ENCODE data around the gene RASSF1. TPM values are rescaled to one million over a fixed set of nuclear protein-coding genes. Genes with fewer than 3 reads are reported as not detected.

The RASSF1 gene
- total and polyA plus RNA-seq, 10 of the 15 experiments (the other 5 are each of a cell fraction or from before 2014, with no cell fraction given), result 4.4 to 59.6 (median 37.2) TPM

DNA sequence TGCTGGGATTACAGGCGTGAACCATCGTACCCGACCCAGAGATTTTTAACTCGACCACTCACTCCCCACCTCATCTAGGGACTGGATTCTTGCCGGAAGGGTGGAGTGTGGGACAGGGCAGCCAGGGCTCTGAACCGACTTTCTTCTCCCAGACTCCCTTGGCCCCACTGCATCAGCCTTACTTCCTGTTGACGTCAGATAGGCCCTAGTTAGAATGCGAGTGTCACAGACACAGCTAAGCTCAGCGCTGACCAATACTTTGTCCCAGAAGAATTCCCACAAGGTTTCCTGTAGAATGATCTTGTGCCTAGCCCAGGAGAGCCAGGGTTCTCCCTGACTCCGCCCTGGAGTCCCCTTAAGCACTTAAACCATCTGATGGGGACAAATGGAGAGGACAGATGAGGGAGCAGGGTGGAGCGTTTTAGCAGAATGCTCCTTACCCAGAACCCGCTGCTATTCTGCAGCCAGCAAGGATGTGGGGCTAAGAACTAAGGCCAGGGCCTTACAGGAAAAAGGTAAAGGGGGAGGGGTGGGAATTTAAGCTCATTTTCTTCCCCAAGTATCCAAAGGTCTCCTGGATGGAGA is 6.8 kb downstream of the RASSF1 start:
- H3K9ac ChIP-seq (ENCODE audit: control insufficient read depth, insufficient read depth, low read length), result peak overlapping the region; percentile 15; the same call in 1 of the 2 replicates
- H3K9me3 ChIP-seq (replicated peaks; ENCODE audit: control insufficient read depth, insufficient read depth, low read length), result no peaks in the 10 kb centered on the region
- DNase-seq (ENCODE audit: low read depth, low spot score) (no peak), FAIRE-seq (no peak), ATAC-seq (no peak)
- CTCF ChIA-PET, result interaction anchor here (0.6 to 10.5 kb wide), 3 partner anchors 11 to 35 kb away, joined by 3 to 72 read pairs (median 5); partner anchors contain the start of genes HYAL2, HYAL3 and NAA80
- H3K4me2 ChIP-seq (ENCODE audit: control insufficient read depth, insufficient read depth), result peak overlapping the region; percentile 77
- no peak overlapping the region for H3K27ac ChIP-seq (ENCODE audit: control insufficient read depth, insufficient read depth)
- 74% methylated on average over 12 of the region's 12 CpGs for WGBS (ENCODE audit: insufficient coverage, insufficient replicate concordance, low lambda C conversion rate, missing lambda C conversion rate)
- peaks cover 10% of the 10 kb centered on the region; the same call in 1 of the 2 replicates for H3K4me1 ChIP-seq (ENCODE audit: control insufficient read depth, insufficient read depth, low read length)
- peaks cover 19 to 27% of the 10 kb centered on the region in 2 experiments for H3K36me3 ChIP-seq (ENCODE audit: control insufficient read depth in 2 of 2, insufficient read depth in 2 of 2, low read length in 1 of 2)
- peak overlapping the region; percentile 28; the same call in 1 of the 2 replicates for H3K4me3 ChIP-seq
- H4K20me1 ChIP-seq (ENCODE audit: control insufficient read depth, insufficient read depth), result no peaks in the 10 kb centered on the region; the same call in 1 of the 2 replicates
- no TSS peak for BruUV-seq (replicated peaks)
- POLR2A ChIA-PET, result interaction anchor here (1.0 to 1.7 kb wide), 3 partner anchors 11 to 27 kb away, joined by 3 to 5 read pairs (median 4); partner anchors contain the start of gene HYAL2
- H3K79me2 ChIP-seq (ENCODE audit: control insufficient read depth, insufficient read depth, low read length), result peaks cover 58% of the 10 kb centered on the region
- H2AFZ ChIP-seq (ENCODE audit: control insufficient read depth, low read depth, low read length), result no peak overlapping the region
- intact Hi-C loops (cut with micrococcal nuclease; ENCODE audit: unreplicated experiment) (no loop called here), in situ Hi-C loops (cut with MboI) (loop anchor here (10.0 kb wide), 1 partner anchor 1061 kb away; the partner anchor contains the start of gene RBM15B)
- SMC1A ChIA-PET (ENCODE audit: uncharacterized antibody, unreplicated experiment), result interaction anchor here (1.5 kb wide), 1 partner anchor 13 kb away, joined by 3 read pairs; no protein-coding TSS in a partner anchor
- no peak for TF ChIP-seq EZH2 (IDR thresholded peaks at IDR 0.05; ENCODE audit: borderline replicate concordance, control insufficient read depth, low read depth, low read length)
- TF ChIP-seq MYC (IDR thresholded peaks at IDR 0.05; ENCODE audit: insufficient read depth, insufficient read length, insufficient replicate concordance, low read length, severe bottlenecking), result no peak
- no peak for TF ChIP-seq RAD51 (IDR thresholded peaks at IDR 0.05)
- RAD21 ChIA-PET (ENCODE audit: unreplicated experiment), result no interaction called here
- no peaks in the 10 kb centered on the region for H3K27me3 ChIP-seq (replicated peaks in 1 of 2; ENCODE audit: control insufficient read depth in 2 of 2, insufficient read depth in 2 of 2, low read length in 1 of 2)

DNA sequence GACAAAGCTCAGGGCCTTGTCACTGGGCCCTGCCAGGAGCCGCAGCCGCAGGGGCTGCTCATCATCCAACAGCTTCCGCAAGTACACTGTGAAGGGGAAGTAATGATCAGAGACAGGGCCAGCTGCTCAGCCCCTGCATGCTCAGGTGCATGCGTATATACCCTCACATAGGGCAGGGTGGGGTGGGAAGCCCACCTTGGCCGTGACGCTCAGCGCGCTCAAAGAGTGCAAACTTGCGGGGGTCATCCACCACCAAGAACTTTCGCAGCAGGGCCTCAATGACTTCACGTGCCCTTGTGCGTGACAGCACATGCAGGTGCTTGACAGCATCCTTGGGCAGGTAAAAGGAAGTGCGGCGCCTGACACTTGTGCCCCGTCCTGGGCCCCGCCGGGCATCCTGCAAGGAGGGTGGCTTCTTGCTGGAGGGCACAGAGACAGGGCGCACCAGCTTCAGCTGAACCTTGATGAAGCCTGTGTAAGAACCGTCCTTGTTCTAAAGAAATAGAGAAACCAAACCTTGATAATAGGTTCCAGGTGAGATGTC is 9.2 kb downstream of the RASSF1 start:
- POLR2A ChIA-PET, result interaction anchor here (0.5 to 1.2 kb wide), 3 partner anchors 10 to 19 kb away, joined by 3 read pairs; partner anchors contain the start of genes CYB561D2 and NPRL2

More for the DNA sequence above, 9.2 kb downstream of the RASSF1 start:
- H3K9ac ChIP-seq (ENCODE audit: control insufficient read depth, insufficient read depth, low read length), result no peak overlapping the region
- SMC1A ChIA-PET (ENCODE audit: uncharacterized antibody, unreplicated experiment), result no interaction called here
- RAD21 ChIA-PET (ENCODE audit: unreplicated experiment), result interaction anchor here (0.8 kb wide), 1 partner anchor 34 kb away, joined by 3 read pairs; no protein-coding TSS in a partner anchor
- no peak overlapping the region for H2AFZ ChIP-seq (ENCODE audit: control insufficient read depth, low read depth, low read length)
- WGBS (ENCODE audit: insufficient coverage, insufficient replicate concordance, low lambda C conversion rate, missing lambda C conversion rate), result 97% methylated on average over 17 of the region's 19 CpGs
- FAIRE-seq (no peak), ATAC-seq (no peak), DNase-seq (ENCODE audit: low read depth, low spot score) (no peak)
- no peaks in the 10 kb centered on the region for H3K9me3 ChIP-seq (replicated peaks; ENCODE audit: control insufficient read depth, insufficient read depth, low read length)
- CTCF ChIA-PET, result interaction anchor here (10.5 kb wide), 1 partner anchor 9 kb away, joined by 72 read pairs; the partner anchor contains the start of gene HYAL2
- in situ Hi-C loops (cut with MboI), result loop anchor here (10.0 kb wide), 1 partner anchor 1063 kb away; the partner anchor contains the start of gene RBM15B
- no peaks in the 10 kb centered on the region for H3K27me3 ChIP-seq (replicated peaks in 1 of 2; ENCODE audit: control insufficient read depth in 2 of 2, insufficient read depth in 2 of 2, low read length in 1 of 2)
- H3K4me2 ChIP-seq (ENCODE audit: control insufficient read depth, insufficient read depth), result no peak overlapping the region
- no peak overlapping the region for H3K27ac ChIP-seq (ENCODE audit: control insufficient read depth, insufficient read depth)
- BruUV-seq (replicated peaks), result no TSS peak
- intact Hi-C loops (cut with micrococcal nuclease; ENCODE audit: unreplicated experiment), result no loop called here
- peaks cover 19 to 27% of the 10 kb centered on the region in 2 experiments for H3K36me3 ChIP-seq (ENCODE audit: control insufficient read depth in 2 of 2, insufficient read depth in 2 of 2, low read length in 1 of 2)
- H3K79me2 ChIP-seq (ENCODE audit: control insufficient read depth, insufficient read depth, low read length), result peaks cover 49% of the 10 kb centered on the region
- TF ChIP-seq MTA2 (IDR thresholded peaks at IDR 0.05; ENCODE audit: low read depth) (no peak), KDM1A (IDR thresholded peaks at IDR 0.05; ENCODE audit: borderline replicate concordance) (no peak), PAX5 (IDR thresholded peaks at IDR 0.05; ENCODE audit: borderline replicate concordance, low read depth, low read length) (no peak), RBBP5 (conservative IDR thresholded peaks at IDR 0.05) (no peak), RAD51 (IDR thresholded peaks at IDR 0.05) (no peak), SMC3 (IDR thresholded peaks at IDR 0.05; ENCODE audit: borderline replicate concordance, low read length) (no peak), MYB (IDR thresholded peaks at IDR 0.05; ENCODE audit: borderline replicate concordance, low read depth, low read length) (no peak), CREB1 (IDR thresholded peaks at IDR 0.05; ENCODE audit: low read depth) (no peak), ZZZ3 (IDR thresholded peaks at IDR 0.05; ENCODE audit: control insufficient read depth, insufficient read length, low read depth) (no peak), NR2F1 (conservative IDR thresholded peaks at IDR 0.05) (no peak)
- TF ChIP-seq, protein P1, sequence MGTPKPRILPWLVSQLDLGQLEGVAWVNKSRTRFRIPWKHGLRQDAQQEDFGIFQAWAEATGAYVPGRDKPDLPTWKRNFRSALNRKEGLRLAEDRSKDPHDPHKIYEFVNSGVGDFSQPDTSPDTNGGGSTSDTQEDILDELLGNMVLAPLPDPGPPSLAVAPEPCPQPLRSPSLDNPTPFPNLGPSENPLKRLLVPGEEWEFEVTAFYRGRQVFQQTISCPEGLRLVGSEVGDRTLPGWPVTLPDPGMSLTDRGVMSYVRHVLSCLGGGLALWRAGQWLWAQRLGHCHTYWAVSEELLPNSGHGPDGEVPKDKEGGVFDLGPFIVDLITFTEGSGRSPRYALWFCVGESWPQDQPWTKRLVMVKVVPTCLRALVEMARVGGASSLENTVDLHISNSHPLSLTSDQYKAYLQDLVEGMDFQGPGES (IDR thresholded peaks at IDR 0.05), result no peak
- peaks cover 12% of the 10 kb centered on the region for H3K4me1 ChIP-seq (ENCODE audit: control insufficient read depth, insufficient read depth, low read length)
- no peak overlapping the region for H3K4me3 ChIP-seq
- H4K20me1 ChIP-seq (ENCODE audit: control insufficient read depth, insufficient read depth), result no peaks in the 10 kb centered on the region; the same call in 1 of the 2 replicates

All from GM12878 (cell line).